GM12875 (cell line): ENCODE results near the gene RPL7A.

Experiments
- H3K4me3 ChIP-seq: one replicate; pipeline ENCODE4 v1.5.1; 2011; ENCODE audit warnings: low read depth, low read length, control low read depth
- CTCF ChIP-seq: IDR thresholded peaks from 2 replicates; pipeline ENCODE4 v1.5.1; 2011; ENCODE audit warnings: low read depth, mild to moderate bottlenecking, control low read depth, inconsistent platforms, low read length, moderate library complexity, borderline replicate concordance; ENCODE audit not compliant: insufficient read depth

RPL7A gene

DNA sequence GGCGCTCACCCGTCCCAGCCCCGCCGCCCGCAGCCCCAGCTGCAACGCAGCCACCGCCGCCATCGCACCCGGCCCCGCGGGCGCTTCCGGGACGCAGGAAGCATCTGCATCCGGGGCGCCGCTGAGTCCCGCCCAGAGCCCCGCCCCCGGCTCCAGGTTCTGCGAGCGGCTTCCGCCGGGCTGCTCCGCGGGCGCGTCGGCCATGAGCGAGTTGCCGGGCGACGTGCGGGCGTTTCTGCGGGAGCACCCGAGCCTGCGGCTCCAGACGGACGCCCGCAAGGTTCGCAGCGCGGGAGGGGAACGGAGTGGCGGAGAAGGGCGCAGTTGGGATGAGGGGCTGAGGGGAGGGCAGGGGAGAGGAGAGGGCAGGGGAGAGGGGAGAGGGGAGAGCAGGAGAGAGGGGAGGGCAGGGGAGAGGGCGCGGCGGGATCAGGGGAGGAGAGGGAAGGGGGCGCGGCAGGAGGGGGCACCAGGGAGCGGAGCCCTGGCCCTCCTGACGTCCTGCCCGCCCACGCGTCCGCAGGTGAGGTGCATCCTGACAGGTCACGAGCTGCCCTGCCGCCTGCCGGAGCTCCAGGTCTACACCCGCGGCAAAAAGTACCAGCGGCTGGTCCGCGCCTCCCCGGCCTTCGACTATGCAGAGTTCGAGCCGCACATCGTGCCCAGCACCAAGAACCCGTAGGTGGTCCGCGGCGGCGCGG is 8.5 kb downstream of the RPL7A start, which contains the start of the genes SURF1 and SURF2:
Gene SURF1, minus strand, starts transcription at position 97 of the 701 bp plus-strand sequence. Its CDS starts 34 bp downstream, at position 63.
Gene SURF2, plus strand, starts transcription at position 160 of the 701 bp plus-strand sequence. Its CDS starts 43 bp downstream, at position 203.
- peak; percentile 26; the same call in 1 of the 2 replicates for TF ChIP-seq CTCF
- peak within 1 kb of the TSS; percentile 75 for H3K4me3 ChIP-seq

GRCh38 chr9:133357656-133358055 is 9.6 kb downstream of the RPL7A start:
- no peak for TF ChIP-seq CTCF
- H3K4me3 ChIP-seq: no peak overlapping the region

GRCh38 chr9:133359399-133360175 is 11.6 kb downstream of the RPL7A start:
- TF ChIP-seq CTCF: peak; percentile 26; the same call in 1 of the 2 replicates
- H3K4me3 ChIP-seq: no peak overlapping the region

DNA sequence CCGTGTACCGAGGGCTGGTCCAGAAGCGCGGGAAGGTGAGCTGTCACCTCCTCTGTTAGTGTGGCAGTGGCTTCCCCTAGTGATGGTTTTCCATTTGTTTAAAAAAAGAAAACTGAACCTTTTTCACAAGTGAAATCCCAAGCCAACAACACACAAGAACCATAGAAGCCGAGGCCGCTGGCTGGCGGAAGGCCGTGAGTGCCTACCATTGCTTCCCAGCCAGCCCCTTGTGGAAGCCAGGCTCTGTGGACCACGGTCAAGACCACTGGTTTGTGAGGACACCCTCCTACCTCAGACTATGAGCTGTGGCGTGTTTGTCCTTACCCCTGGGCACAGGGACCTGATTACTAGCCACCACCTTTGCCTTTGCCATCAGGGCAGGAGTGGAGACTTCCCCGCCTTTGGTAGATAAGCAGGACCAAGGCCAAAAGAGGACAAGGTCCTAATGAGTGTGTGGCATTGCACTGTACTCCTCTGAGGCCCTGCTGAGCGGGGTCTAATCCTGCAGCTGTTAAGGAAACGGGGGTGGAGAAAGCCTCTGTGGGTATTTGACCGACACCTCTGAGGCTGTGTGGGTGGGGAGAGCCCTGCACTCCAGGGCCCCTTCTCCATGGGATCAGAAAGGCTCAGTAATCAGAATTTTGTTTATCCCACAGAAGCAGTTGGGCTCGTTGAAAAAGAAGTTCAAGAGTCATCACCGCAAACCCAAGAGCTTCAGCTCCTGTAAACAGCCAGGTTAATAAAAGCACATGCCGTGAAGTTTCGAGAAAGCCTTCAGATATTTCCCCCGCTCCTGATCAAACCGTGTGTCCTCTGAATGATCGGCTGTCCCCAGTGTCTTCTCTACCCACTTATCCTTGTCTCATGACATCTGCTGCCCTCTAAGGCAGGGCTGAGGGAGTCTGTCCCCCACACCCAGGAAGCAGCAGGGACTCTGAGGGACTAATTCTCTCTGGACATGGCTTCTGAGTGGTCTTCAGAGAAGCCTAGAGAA is 12.7 kb downstream of the RPL7A start:
- no peak overlapping the region for H3K4me3 ChIP-seq
- no peak for TF ChIP-seq CTCF

DNA sequence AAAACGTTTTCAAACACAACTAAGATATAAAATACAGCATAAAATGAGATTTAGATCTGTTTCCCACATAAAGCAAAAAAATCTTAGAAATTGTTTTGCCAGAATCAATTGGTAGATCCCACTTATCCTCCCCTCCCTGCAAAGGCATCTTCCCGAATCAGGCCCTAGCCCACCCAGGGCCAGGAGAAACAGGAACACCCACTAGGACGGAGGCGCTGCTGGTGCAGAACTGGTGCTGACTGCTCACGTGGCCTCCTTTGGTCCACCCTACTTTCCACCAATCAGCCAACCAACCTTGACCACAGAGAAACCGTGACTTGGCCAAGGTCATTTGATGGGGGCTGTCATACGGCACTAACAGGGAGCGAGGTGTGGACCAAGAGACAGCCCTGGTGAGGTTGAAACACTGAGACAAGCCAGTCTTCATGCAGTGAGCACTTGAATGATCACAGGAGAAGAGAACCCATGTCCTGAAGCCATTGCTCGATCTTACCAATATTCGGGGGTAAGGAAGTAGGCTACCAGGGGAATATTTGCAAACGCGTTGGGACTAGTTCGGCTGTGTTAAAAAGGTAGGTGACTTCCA is 13.6 kb downstream of the RPL7A start:
- H3K4me3 ChIP-seq: no peak overlapping the region
- no peak for TF ChIP-seq CTCF

DNA sequence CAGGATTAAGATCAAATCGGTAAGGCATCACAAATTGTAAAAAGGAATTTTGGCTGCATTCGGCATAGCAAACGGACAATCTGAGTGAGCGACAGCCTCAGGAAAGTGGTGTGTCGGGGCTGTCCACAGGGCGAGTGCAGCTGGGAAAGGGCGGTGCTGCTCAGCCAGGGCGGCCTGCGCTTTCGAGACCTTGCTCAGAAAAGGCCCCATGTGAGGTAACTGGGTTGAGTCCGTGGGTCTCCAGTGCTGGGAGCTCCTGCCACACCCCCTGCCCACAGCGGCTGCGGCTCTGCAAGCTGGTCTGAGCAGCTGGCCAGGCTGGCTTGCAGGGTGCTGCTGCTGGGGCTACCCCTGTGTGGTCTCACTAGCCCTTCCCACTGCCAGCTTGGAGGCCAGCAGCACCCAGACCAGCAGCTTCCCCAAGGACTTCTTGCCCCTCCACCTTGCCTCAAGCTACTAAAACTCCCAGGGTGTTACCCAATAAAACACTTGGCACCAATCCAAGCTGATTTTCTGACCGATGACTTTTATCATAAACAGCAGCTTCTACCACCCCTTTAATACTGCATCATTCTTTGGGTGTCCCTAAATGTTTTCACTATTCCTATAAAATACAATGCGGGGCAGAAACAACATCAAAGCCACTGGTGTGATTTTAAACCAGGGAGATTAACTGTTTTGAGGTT is 14.5 kb downstream of the RPL7A start:
- TF ChIP-seq CTCF: no peak
- no peak overlapping the region for H3K4me3 ChIP-seq
